ENCODE data around the gene TMEM74B.

- TF ChIP-seq EZH2 (IDR thresholded peaks at IDR 0.05; ENCODE audit: low read length, unreplicated experiment), result no peak
- TF ChIP-seq, protein P1, sequence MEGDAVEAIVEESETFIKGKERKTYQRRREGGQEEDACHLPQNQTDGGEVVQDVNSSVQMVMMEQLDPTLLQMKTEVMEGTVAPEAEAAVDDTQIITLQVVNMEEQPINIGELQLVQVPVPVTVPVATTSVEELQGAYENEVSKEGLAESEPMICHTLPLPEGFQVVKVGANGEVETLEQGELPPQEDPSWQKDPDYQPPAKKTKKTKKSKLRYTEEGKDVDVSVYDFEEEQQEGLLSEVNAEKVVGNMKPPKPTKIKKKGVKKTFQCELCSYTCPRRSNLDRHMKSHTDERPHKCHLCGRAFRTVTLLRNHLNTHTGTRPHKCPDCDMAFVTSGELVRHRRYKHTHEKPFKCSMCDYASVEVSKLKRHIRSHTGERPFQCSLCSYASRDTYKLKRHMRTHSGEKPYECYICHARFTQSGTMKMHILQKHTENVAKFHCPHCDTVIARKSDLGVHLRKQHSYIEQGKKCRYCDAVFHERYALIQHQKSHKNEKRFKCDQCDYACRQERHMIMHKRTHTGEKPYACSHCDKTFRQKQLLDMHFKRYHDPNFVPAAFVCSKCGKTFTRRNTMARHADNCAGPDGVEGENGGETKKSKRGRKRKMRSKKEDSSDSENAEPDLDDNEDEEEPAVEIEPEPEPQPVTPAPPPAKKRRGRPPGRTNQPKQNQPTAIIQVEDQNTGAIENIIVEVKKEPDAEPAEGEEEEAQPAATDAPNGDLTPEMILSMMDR (conservative IDR thresholded peaks at IDR 0.05; ENCODE audit: low read depth, low read length), result no peak
- no peak for TF ChIP-seq EZH2phosphoT487 (IDR thresholded peaks at IDR 0.05; ENCODE audit: borderline replicate concordance, low read length)
Observed at GRCh38 chr20:1210501-1210900, 25.7 kb upstream of the TMEM74B start.

Data from PC-3 (cell line).